SJCRH30 (cell line): ENCODE data around the gene MTCH1. TPM values are rescaled to one million over a fixed set of nuclear protein-coding genes. Genes with fewer than 3 reads are reported as not detected.

Source experiments
- DNase-seq, 2 experiments: peaks; one replicate each; pipeline ENCODE4 v3.0.0-alpha.2; 2015 to 2020
- H3K27ac ChIP-seq: fragments of 250-450 bp; sonication (Bioruptor Pico); 2 replicates; pipeline ENCODE4 v1.5.1; 2020; ENCODE audit warnings: mild to moderate bottlenecking, moderate library complexity
- H3K27me3 ChIP-seq: fragments of 250-450 bp; sonication (Bioruptor Pico); 2 replicates; pipeline ENCODE4 v1.5.1; 2020; ENCODE audit warnings: mild to moderate bottlenecking, moderate library complexity
- H3K36me3 ChIP-seq: fragments of 250-450 bp; sonication (Bioruptor Pico); 2 replicates; pipeline ENCODE4 v1.5.1; 2020; ENCODE audit warnings: mild to moderate bottlenecking, moderate library complexity
- H3K4me1 ChIP-seq: fragments of 250-450 bp; sonication (Bioruptor Pico); 2 replicates; pipeline ENCODE4 v1.5.1; 2020; ENCODE audit warnings: mild to moderate bottlenecking, moderate library complexity
- H3K4me3 ChIP-seq: fragments of 250-450 bp; sonication (Bioruptor Pico); 2 replicates; pipeline ENCODE4 v1.5.1; 2020; ENCODE audit warnings: mild to moderate bottlenecking, moderate library complexity
- H3K9me3 ChIP-seq: fragments of 250-450 bp; sonication (Bioruptor Pico); replicated peaks from 2 replicates; pipeline ENCODE4 v1.5.1; 2020; ENCODE audit warnings: mild to moderate bottlenecking, moderate library complexity
- total RNA-seq: library from RNA; depleted of rRNA; stranded (reverse); fragments of >200 nt; shearing (Covaris generic); gene quantifications from 2 replicates; pipeline ENCODE4 v1.2.3, GENCODE V29; 2014; rRNA removed

MTCH1 gene
- total RNA-seq = 169 and 173 TPM in 2 replicates

- Histone ChIP-seq H3K4me3 (peak within 1 kb of the TSS; percentile 100), H3K4me1 (peaks cover 5% of the 10 kb centered on the region; the same call in 1 of the 2 replicates), H3K27ac (peak within 1 kb of the TSS; percentile 91), H3K36me3 (no peaks in the 10 kb centered on the region), H3K27me3 (no peaks in the 10 kb centered on the region), H3K9me3 (no peaks in the 10 kb centered on the region)
- DNase-seq = peak; percentile 84 to 90
Observed at GRCh38 chr6:36985808-36986703, at the start of gene MTCH1. Gene MTCH1 (minus strand): TSS chr6:36986196. CDS start chr6:36986173, 23 bp downstream.

GRCh38 chr6:37033819-37034795 lies 48.1 kb upstream of the MTCH1 start:
- Histone ChIP-seq H3K9me3 (peaks cover 5% of the 10 kb centered on the region; the same call in 1 of the 2 replicates), H3K27me3 (0 out of 2 replicates have a peak, but pooled peaks cover 4% of the 10 kb centered on the region), H3K27ac (no peak overlapping the region), H3K4me3 (no peak overlapping the region), H3K4me1 (no peaks in the 10 kb centered on the region), H3K36me3 (no peaks in the 10 kb centered on the region)
- DNase-seq = no peak

- Histone ChIP-seq H3K27me3 (no peaks in the 10 kb centered on the region), H3K27ac (no peak overlapping the region), H3K4me3 (no peak overlapping the region), H3K4me1 (no peaks in the 10 kb centered on the region), H3K9me3 (peaks cover 5% of the 10 kb centered on the region; the same call in 1 of the 2 replicates), H3K36me3 (no peaks in the 10 kb centered on the region)
- no peak for DNase-seq
Observed at GRCh38 chr6:37033255-37033654, 47.3 kb upstream of the MTCH1 start.

GRCh38 chr6:37032239-37032638 lies 46.2 kb upstream of the MTCH1 start:
- Histone ChIP-seq H3K4me1 (no peaks in the 10 kb centered on the region), H3K4me3 (no peak overlapping the region), H3K9me3 (peaks cover 5% of the 10 kb centered on the region; the same call in 1 of the 2 replicates), H3K27ac (no peak overlapping the region), H3K36me3 (no peaks in the 10 kb centered on the region), H3K27me3 (no peaks in the 10 kb centered on the region)
- DNase-seq = no peak

GRCh38 chr6:37030599-37030998 lies 44.6 kb upstream of the MTCH1 start:
- no peaks in the 10 kb centered on the region for H3K4me1 ChIP-seq
- H3K27ac ChIP-seq = no peak overlapping the region
- no peaks in the 10 kb centered on the region for H3K27me3 ChIP-seq
- no peak for DNase-seq
- H3K9me3 ChIP-seq = peaks cover 5% of the 10 kb centered on the region; the same call in 1 of the 2 replicates
- H3K36me3 ChIP-seq = no peaks in the 10 kb centered on the region
- H3K4me3 ChIP-seq = no peak overlapping the region

GRCh38 chr6:37029249-37029971 lies 43.4 kb upstream of the MTCH1 start:
- H3K4me3 ChIP-seq = no peak overlapping the region
- no peak overlapping the region for H3K27ac ChIP-seq
- H3K36me3 ChIP-seq = no peaks in the 10 kb centered on the region
- H3K27me3 ChIP-seq = no peaks in the 10 kb centered on the region
- H3K4me1 ChIP-seq = no peaks in the 10 kb centered on the region
- peak; percentile 84 to 85 for DNase-seq
- H3K9me3 ChIP-seq = peaks cover 5% of the 10 kb centered on the region; the same call in 1 of the 2 replicates

- Histone ChIP-seq H3K27me3 (no peaks in the 10 kb centered on the region), H3K36me3 (no peaks in the 10 kb centered on the region), H3K27ac (no peak overlapping the region), H3K9me3 (peaks cover 5% of the 10 kb centered on the region; the same call in 1 of the 2 replicates), H3K4me3 (no peak overlapping the region), H3K4me1 (no peaks in the 10 kb centered on the region)
- DNase-seq = no peak
Observed at GRCh38 chr6:37027811-37028469, 41.9 kb upstream of the MTCH1 start.

- no peaks in the 10 kb centered on the region for H3K27me3 ChIP-seq
- no peaks in the 10 kb centered on the region for H3K36me3 ChIP-seq
- no peaks in the 10 kb centered on the region for H3K4me1 ChIP-seq
- H3K9me3 ChIP-seq = peaks cover 5% of the 10 kb centered on the region; the same call in 1 of the 2 replicates
- no peak overlapping the region for H3K27ac ChIP-seq
- no peak overlapping the region for H3K4me3 ChIP-seq
- DNase-seq = no peak
Observed at GRCh38 chr6:37027036-37027720, 41.2 kb upstream of the MTCH1 start.

- no peaks in the 10 kb centered on the region; the same call in 1 of the 2 replicates for H3K27me3 ChIP-seq
- no peak for DNase-seq
- H3K4me3 ChIP-seq = no peak overlapping the region
- H3K27ac ChIP-seq = no peak overlapping the region
- H3K9me3 ChIP-seq = peaks cover 5% of the 10 kb centered on the region; the same call in 1 of the 2 replicates
- H3K36me3 ChIP-seq = no peaks in the 10 kb centered on the region
- H3K4me1 ChIP-seq = no peaks in the 10 kb centered on the region
Observed at GRCh38 chr6:37025621-37026466, 39.8 kb upstream of the MTCH1 start.

- Histone ChIP-seq H3K27ac (no peak overlapping the region), H3K36me3 (no peaks in the 10 kb centered on the region), H3K27me3 (no peaks in the 10 kb centered on the region; the same call in 1 of the 2 replicates), H3K4me1 (no peaks in the 10 kb centered on the region), H3K9me3 (no peaks in the 10 kb centered on the region), H3K4me3 (no peak overlapping the region)
- DNase-seq = no peak
Observed at GRCh38 chr6:37024656-37025337, 38.8 kb upstream of the MTCH1 start.

GRCh38 chr6:37022135-37022863 lies 36.3 kb upstream of the MTCH1 start:
- H3K36me3 ChIP-seq = no peaks in the 10 kb centered on the region
- no peaks in the 10 kb centered on the region; the same call in 1 of the 2 replicates for H3K27me3 ChIP-seq
- H3K9me3 ChIP-seq = no peaks in the 10 kb centered on the region
- H3K27ac ChIP-seq = no peak overlapping the region
- no peak for DNase-seq
- H3K4me3 ChIP-seq = no peak overlapping the region
- no peaks in the 10 kb centered on the region for H3K4me1 ChIP-seq
